Choroid plexus epithelial cell (primary cell): ENCODE results near the gene TSN.

Experiments
- DNase-seq: peaks from one replicate; pipeline ENCODE4 v3.0.0-alpha.2; 2010; ENCODE audit warnings: low read depth
- H3K4me3 ChIP-seq: 2 replicates; pipeline ENCODE4 v1.5.1; 2011; ENCODE audit warnings: low read depth, mild to moderate bottlenecking, control low read depth, low read length, moderate library complexity
- TF ChIP-seq, protein P1 (sequence below): conservative IDR thresholded peaks from 2 replicates; pipeline ENCODE4 v1.5.1; 2011; ENCODE audit warnings: low read depth, mild to moderate bottlenecking, control low read depth, inconsistent platforms, low read length, moderate library complexity

TSN gene

DNA sequence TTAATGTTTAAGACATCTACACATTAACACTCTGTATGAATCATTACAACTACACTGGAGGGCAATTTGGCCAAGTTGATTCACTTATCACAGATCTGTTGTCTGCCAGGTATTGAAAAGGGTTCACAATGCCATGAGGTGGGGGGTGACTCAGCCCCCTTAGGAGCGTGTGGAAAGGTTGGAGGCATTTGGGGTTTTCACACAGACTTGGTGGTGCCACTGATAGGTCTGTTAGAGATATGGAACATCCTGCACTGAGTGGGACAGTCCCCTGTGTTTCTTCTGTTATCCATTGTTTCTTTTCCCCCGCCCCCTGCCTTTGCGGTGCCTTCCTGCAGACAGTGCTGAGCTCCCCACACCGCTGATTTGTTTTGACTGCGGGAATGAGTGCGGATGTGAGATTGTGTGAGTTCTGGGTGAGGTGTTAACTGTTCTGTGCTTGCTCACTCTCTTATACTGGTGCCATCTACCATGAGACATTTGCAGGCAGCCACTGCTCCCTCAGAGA lies 9.3 kb upstream of the TSN start:
- H3K4me3 ChIP-seq: no peak overlapping the region
- no peak for DNase-seq
- TF ChIP-seq, protein P1, sequence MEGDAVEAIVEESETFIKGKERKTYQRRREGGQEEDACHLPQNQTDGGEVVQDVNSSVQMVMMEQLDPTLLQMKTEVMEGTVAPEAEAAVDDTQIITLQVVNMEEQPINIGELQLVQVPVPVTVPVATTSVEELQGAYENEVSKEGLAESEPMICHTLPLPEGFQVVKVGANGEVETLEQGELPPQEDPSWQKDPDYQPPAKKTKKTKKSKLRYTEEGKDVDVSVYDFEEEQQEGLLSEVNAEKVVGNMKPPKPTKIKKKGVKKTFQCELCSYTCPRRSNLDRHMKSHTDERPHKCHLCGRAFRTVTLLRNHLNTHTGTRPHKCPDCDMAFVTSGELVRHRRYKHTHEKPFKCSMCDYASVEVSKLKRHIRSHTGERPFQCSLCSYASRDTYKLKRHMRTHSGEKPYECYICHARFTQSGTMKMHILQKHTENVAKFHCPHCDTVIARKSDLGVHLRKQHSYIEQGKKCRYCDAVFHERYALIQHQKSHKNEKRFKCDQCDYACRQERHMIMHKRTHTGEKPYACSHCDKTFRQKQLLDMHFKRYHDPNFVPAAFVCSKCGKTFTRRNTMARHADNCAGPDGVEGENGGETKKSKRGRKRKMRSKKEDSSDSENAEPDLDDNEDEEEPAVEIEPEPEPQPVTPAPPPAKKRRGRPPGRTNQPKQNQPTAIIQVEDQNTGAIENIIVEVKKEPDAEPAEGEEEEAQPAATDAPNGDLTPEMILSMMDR: no peak

DNA sequence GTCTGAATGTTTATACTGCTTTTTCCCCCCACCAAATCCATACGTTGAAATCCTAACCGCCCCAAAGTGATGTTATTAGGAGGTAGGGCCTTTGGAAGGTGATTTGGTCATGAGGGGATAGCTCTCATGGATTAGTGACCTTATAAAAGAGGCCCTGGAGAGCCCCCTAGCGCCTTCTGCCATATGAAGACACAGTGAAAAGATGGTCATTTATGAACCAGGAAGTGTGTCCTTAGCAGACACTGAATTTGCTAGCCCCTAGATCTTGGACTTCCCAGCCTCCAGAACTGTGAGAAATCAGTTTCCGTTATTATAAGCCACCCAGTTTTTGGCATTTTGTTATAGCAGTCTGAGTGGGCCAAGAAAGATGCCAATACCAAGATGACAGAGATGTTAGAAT lies 7.2 kb upstream of the TSN start:
- TF ChIP-seq, protein P1: peak; percentile 65
- DNase-seq: peak; percentile 65
- H3K4me3 ChIP-seq: no peak overlapping the region

GRCh38 chr2:121754851-121755236 lies 607 bp upstream of the TSN start:
- TF ChIP-seq, protein P1: no peak
- H3K4me3 ChIP-seq: peak overlapping the region; percentile 79
- no peak for DNase-seq

- H3K4me3 ChIP-seq: no peak overlapping the region
- TF ChIP-seq, protein P1: no peak
- DNase-seq: no peak
Measured at GRCh38 chr2:121764681-121765228, 9.3 kb downstream of the TSN start.

- TF ChIP-seq, protein P1: no peak
- no peak for DNase-seq
- H3K4me3 ChIP-seq: no peak overlapping the region
Measured at GRCh38 chr2:121766624-121767023, 11.2 kb downstream of the TSN start.

- TF ChIP-seq, protein P1: no peak
- no peak for DNase-seq
- no peak overlapping the region for H3K4me3 ChIP-seq
Measured at GRCh38 chr2:121768143-121768755, 12.8 kb downstream of the TSN start.
